HAP-1 (cell line): ENCODE measurements around the gene CUL1.

Experiments
- DNase-seq, 2 experiments: peaks; one replicate each; pipeline ENCODE4 v3.0.0-alpha.2; 2016 to 2020; ENCODE audit warnings: low spot score in 2 of 2
- H3K27me3 ChIP-seq: fragments of 250-450 bp; sonication (Bioruptor Pico); 2 replicates; pipeline ENCODE4 v1.5.1; 2020; ENCODE audit warnings: low read depth, mild to moderate bottlenecking, moderate library complexity
- H3K36me3 ChIP-seq: fragments of 250-450 bp; sonication (Bioruptor Pico); replicated peaks from 2 replicates; pipeline ENCODE4 v1.5.1; 2020; ENCODE audit warnings: mild to moderate bottlenecking
- H3K4me1 ChIP-seq: fragments of 250-450 bp; sonication (Bioruptor Pico); 2 replicates; pipeline ENCODE4 v1.5.1; 2020; ENCODE audit warnings: mild to moderate bottlenecking
- H3K4me3 ChIP-seq: fragments of 250-450 bp; sonication (Bioruptor Pico); 2 replicates; pipeline ENCODE4 v1.5.1; 2020; ENCODE audit warnings: mild to moderate bottlenecking, moderate library complexity
- H3K9me3 ChIP-seq: fragments of 250-450 bp; sonication (Bioruptor Pico); 2 replicates; pipeline ENCODE4 v1.5.1; 2020; ENCODE audit warnings: mild to moderate bottlenecking, moderate library complexity
- in situ Hi-C: fragments of 300-500 bp; cut with MboI; formaldehyde crosslinking; loops from 3 replicates; pipeline ENCODE4 v1.14.3; 2020; ENCODE audit warnings: low sequenced_read_pairs, inconsistent platforms, mixed read lengths

Gene CUL1

GRCh38 chr7:148828965-148829364 is 130.3 kb downstream of the CUL1 start:
- in situ Hi-C loops, result no loop called here
- no peak overlapping the region for H3K4me3 ChIP-seq
- H3K27me3 ChIP-seq, result no peaks in the 10 kb centered on the region
- peaks cover 8% of the 10 kb centered on the region for H3K4me1 ChIP-seq
- no peaks in the 10 kb centered on the region for H3K9me3 ChIP-seq
- H3K36me3 ChIP-seq, result peaks cover 36% of the 10 kb centered on the region
- DNase-seq, result no peak

GRCh38 chr7:148830897-148831692 is 132.4 kb downstream of the CUL1 start:
- Histone ChIP-seq H3K4me3 (no peak overlapping the region), H3K36me3 (peaks cover 28% of the 10 kb centered on the region), H3K27me3 (no peaks in the 10 kb centered on the region), H3K9me3 (no peaks in the 10 kb centered on the region), H3K4me1 (peaks cover 8% of the 10 kb centered on the region)
- in situ Hi-C loops, result no loop called here
- no peak for DNase-seq

GRCh38 chr7:148831782-148832181 is 133.1 kb downstream of the CUL1 start:
- peaks cover 25% of the 10 kb centered on the region for H3K36me3 ChIP-seq
- H3K9me3 ChIP-seq, result no peaks in the 10 kb centered on the region
- no peak for DNase-seq
- peaks cover 8% of the 10 kb centered on the region for H3K4me1 ChIP-seq
- in situ Hi-C loops, result no loop called here
- H3K27me3 ChIP-seq, result no peaks in the 10 kb centered on the region
- H3K4me3 ChIP-seq, result no peak overlapping the region

- no peaks in the 10 kb centered on the region for H3K9me3 ChIP-seq
- peaks cover 8% of the 10 kb centered on the region for H3K4me1 ChIP-seq
- no peaks in the 10 kb centered on the region for H3K27me3 ChIP-seq
- H3K36me3 ChIP-seq, result peaks cover 6% of the 10 kb centered on the region
- in situ Hi-C loops, result no loop called here
- H3K4me3 ChIP-seq, result no peak overlapping the region
- no peak for DNase-seq
Measured at GRCh38 chr7:148834605-148835004, 135.9 kb downstream of the CUL1 start.

- no peak for DNase-seq
- Histone ChIP-seq H3K27me3 (no peaks in the 10 kb centered on the region), H3K36me3 (peaks cover 3% of the 10 kb centered on the region), H3K4me3 (no peak overlapping the region), H3K4me1 (peaks cover 8% of the 10 kb centered on the region), H3K9me3 (no peaks in the 10 kb centered on the region)
- in situ Hi-C loops, result no loop called here
Measured at GRCh38 chr7:148835854-148836253, 137.2 kb downstream of the CUL1 start.

- no peak for DNase-seq
Measured at GRCh38 chr7:148838905-148839304, 140.2 kb downstream of the CUL1 start.

GRCh38 chr7:148847815-148848734 is 149.4 kb downstream of the CUL1 start:
- Histone ChIP-seq H3K36me3 (peaks cover 7% of the 10 kb centered on the region), H3K4me1 (peaks cover 44% of the 10 kb centered on the region), H3K27me3 (no peaks in the 10 kb centered on the region), H3K9me3 (no peaks in the 10 kb centered on the region; the same call in 1 of the 2 replicates), H3K4me3 (no peak overlapping the region)
- DNase-seq, result no peak
- in situ Hi-C loops, result no loop called here

More at GRCh38 chr7:148838905-148839304, 140.2 kb downstream of the CUL1 start:
- in situ Hi-C loops, result no loop called here
- H3K9me3 ChIP-seq, result no peaks in the 10 kb centered on the region
- H3K4me3 ChIP-seq, result no peak overlapping the region
- H3K4me1 ChIP-seq, result no peaks in the 10 kb centered on the region
- H3K36me3 ChIP-seq, result peaks cover 4% of the 10 kb centered on the region
- H3K27me3 ChIP-seq, result no peaks in the 10 kb centered on the region

- Histone ChIP-seq H3K4me1 (peaks cover 44% of the 10 kb centered on the region), H3K27me3 (no peaks in the 10 kb centered on the region), H3K4me3 (no peak overlapping the region), H3K9me3 (no peaks in the 10 kb centered on the region; the same call in 1 of the 2 replicates), H3K36me3 (no peaks in the 10 kb centered on the region; the same call in none of the 2 replicates)
- DNase-seq, result no peak
- in situ Hi-C loops, result no loop called here
Measured at GRCh38 chr7:148849393-148850098, 150.8 kb downstream of the CUL1 start.

- in situ Hi-C loops, result no loop called here
- Histone ChIP-seq H3K36me3 (no peaks in the 10 kb centered on the region; the same call in 1 of the 2 replicates), H3K4me1 (peaks cover 44% of the 10 kb centered on the region), H3K9me3 (no peaks in the 10 kb centered on the region; the same call in 1 of the 2 replicates), H3K4me3 (no peak overlapping the region), H3K27me3 (no peaks in the 10 kb centered on the region)
- DNase-seq, result no peak
Measured at GRCh38 chr7:148850564-148850963, 151.9 kb downstream of the CUL1 start.
